Smooth muscle cell (in vitro differentiated cells): Measurements from ENCODE around the gene NHEJ1. TPM values are rescaled to one million over a fixed set of nuclear protein-coding genes. Genes with fewer than 3 reads are reported as not detected.

ENCODE experiments used
- DNase-seq: peaks from one replicate; lab custom pipeline; 2025; ENCODE audit not compliant: unreplicated experiment; lab: John Stamatoyannopoulos, UW
- H2AFZ ChIP-seq: fragments of 200-600 bp; sonication (generic); 2 replicates; pipeline ENCODE4 v1.6.0; 2016; ENCODE audit warnings: antibody characterized with exemption, low read depth, mild to moderate bottlenecking
- H3F3A ChIP-seq: fragments of 200-600 bp; sonication (generic); 2 replicates; pipeline ENCODE4 v1.6.0; 2017; ENCODE audit warnings: antibody characterized with exemption, low read depth
- H3K27ac ChIP-seq: fragments of 200-600 bp; sonication (generic); 2 replicates; pipeline ENCODE4 v1.5.1; 2016; ENCODE audit warnings: low read depth, mild to moderate bottlenecking
- H3K27me3 ChIP-seq: fragments of 200-600 bp; sonication (generic); 2 replicates; pipeline ENCODE4 v1.6.1; 2016; ENCODE audit warnings: low read depth, mild to moderate bottlenecking
- H3K36me3 ChIP-seq: fragments of 200-600 bp; sonication (generic); 2 replicates; pipeline ENCODE4 v1.5.1; 2016; ENCODE audit warnings: low read depth
- H3K4me1 ChIP-seq: fragments of 200-600 bp; sonication (generic); 2 replicates; pipeline ENCODE4 v1.5.1; 2016; ENCODE audit warnings: low read depth
- H3K4me2 ChIP-seq: fragments of 200-600 bp; sonication (generic); 2 replicates; pipeline ENCODE4 v1.6.0; 2016; ENCODE audit warnings: mild to moderate bottlenecking
- H3K4me3 ChIP-seq: fragments of 200-600 bp; sonication (generic); 2 replicates; pipeline ENCODE4 v1.5.1; 2016; ENCODE audit warnings: mild to moderate bottlenecking
- H3K79me2 ChIP-seq: fragments of 200-600 bp; sonication (generic); 2 replicates; pipeline ENCODE4 v1.6.0; 2016; ENCODE audit warnings: low read depth, mild to moderate bottlenecking
- H3K9ac ChIP-seq: fragments of 200-600 bp; sonication (generic); 2 replicates; pipeline ENCODE4 v1.6.0; 2016; ENCODE audit warnings: low read depth
- H3K9me3 ChIP-seq: fragments of 200-600 bp; sonication (generic); replicated peaks from 2 replicates; pipeline ENCODE4 v1.5.1; 2016; ENCODE audit warnings: low read depth
- H4K20me1 ChIP-seq: fragments of 200-600 bp; sonication (generic); 2 replicates; pipeline ENCODE4 v1.6.0; 2016; ENCODE audit warnings: low read depth
- WGBS: methylation state at CpG from one replicate; pipeline ENCODE4 v1.1.7; 2016; ENCODE audit warnings: low lambda C conversion rate; 5-methylcytosine and 5-hydroxymethylcytosine counted together
- polyA plus RNA-seq: library from polyadenylated mRNA; unstranded; fragments of >200 nt; fragmentation: Nextera tagmentation; extraction: Ambion mirVana; gene quantifications from 2 replicates; pipeline ENCODE4 v1.2.1, GENCODE V29; 2016
- total RNA-seq: library from RNA; depleted of rRNA; stranded (reverse); fragments of >200 nt; gene quantifications from 2 replicates; pipeline ENCODE4 v1.2.3, GENCODE V29; 2014
- TF ChIP-seq, protein P1 (sequence below): fragments of 200-600 bp; sonication (generic); IDR thresholded peaks from 2 replicates; pipeline ENCODE4 v1.5.1; 2017; ENCODE audit warnings: borderline replicate concordance, mild to moderate bottlenecking, antibody characterized with exemption; ENCODE audit not compliant: insufficient read depth, poor library complexity, severe bottlenecking

NHEJ1 gene
- total and polyA plus RNA-seq, 2 experiments from 2014 or later = 6.0 to 8.5 TPM

- H2AFZ ChIP-seq = no peak overlapping the region
- TF ChIP-seq, protein P1, sequence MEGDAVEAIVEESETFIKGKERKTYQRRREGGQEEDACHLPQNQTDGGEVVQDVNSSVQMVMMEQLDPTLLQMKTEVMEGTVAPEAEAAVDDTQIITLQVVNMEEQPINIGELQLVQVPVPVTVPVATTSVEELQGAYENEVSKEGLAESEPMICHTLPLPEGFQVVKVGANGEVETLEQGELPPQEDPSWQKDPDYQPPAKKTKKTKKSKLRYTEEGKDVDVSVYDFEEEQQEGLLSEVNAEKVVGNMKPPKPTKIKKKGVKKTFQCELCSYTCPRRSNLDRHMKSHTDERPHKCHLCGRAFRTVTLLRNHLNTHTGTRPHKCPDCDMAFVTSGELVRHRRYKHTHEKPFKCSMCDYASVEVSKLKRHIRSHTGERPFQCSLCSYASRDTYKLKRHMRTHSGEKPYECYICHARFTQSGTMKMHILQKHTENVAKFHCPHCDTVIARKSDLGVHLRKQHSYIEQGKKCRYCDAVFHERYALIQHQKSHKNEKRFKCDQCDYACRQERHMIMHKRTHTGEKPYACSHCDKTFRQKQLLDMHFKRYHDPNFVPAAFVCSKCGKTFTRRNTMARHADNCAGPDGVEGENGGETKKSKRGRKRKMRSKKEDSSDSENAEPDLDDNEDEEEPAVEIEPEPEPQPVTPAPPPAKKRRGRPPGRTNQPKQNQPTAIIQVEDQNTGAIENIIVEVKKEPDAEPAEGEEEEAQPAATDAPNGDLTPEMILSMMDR = no peak
- no peak overlapping the region for H3K4me3 ChIP-seq
- H3K9ac ChIP-seq = no peak overlapping the region
- H3K4me2 ChIP-seq = no peak overlapping the region
- no peaks in the 10 kb centered on the region for H3K36me3 ChIP-seq
- H3F3A ChIP-seq = no peaks in the 10 kb centered on the region
- no peak overlapping the region for H3K27ac ChIP-seq
- peaks cover 6% of the 10 kb centered on the region for H4K20me1 ChIP-seq
- H3K4me1 ChIP-seq = no peaks in the 10 kb centered on the region
- H3K9me3 ChIP-seq = no peaks in the 10 kb centered on the region
- DNase-seq = no peak
- H3K27me3 ChIP-seq = peaks cover 15% of the 10 kb centered on the region
- H3K79me2 ChIP-seq = no peaks in the 10 kb centered on the region
These were observed 75.8 kb downstream of the NHEJ1 start for GRCh38 chr2:219084791-219085190.

DNA sequence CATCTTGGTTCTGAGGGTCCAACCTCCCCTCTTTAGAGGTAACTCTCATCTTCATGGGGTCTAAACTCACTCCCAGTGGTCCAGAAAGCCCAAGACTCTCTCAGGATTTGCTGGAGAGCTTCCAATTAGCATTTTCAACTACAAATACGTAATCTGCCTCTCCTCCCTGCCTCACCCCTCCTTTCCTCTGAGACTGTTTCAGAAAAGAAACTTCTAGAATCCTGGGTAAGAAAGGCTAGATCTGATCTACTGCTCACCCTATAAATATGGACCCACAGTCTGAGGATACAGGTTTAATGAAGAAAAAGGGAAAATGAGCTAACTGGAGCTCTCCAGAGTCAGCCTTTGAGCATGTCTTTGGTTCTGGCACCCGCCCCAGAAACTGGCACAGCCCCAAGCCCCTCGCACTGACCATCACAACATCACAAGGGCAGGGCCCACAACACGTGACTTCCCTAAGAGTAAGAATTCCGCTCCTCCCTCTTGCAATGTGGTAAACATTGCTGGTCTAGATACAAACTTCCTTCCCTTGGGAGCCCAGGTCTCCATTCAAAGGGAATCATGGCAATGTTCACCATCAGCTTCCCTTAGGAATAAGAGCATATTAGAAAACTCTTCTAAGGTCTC, 78.2 kb downstream of the NHEJ1 start:
- no peaks in the 10 kb centered on the region for H3K9me3 ChIP-seq
- no peaks in the 10 kb centered on the region for H3K4me1 ChIP-seq
- H2AFZ ChIP-seq = no peak overlapping the region
- TF ChIP-seq, protein P1 = no peak
- H3K9ac ChIP-seq = no peak overlapping the region
- WGBS = 87% methylated on average over 5 of the region's 5 CpGs
- peaks cover 15% of the 10 kb centered on the region for H3K27me3 ChIP-seq
- DNase-seq = no peak
- H3K79me2 ChIP-seq = no peaks in the 10 kb centered on the region
- peaks cover 17% of the 10 kb centered on the region for H4K20me1 ChIP-seq
- no peaks in the 10 kb centered on the region for H3F3A ChIP-seq
- no peak overlapping the region for H3K27ac ChIP-seq
- H3K4me3 ChIP-seq = no peak overlapping the region
- H3K4me2 ChIP-seq = no peak overlapping the region
- H3K36me3 ChIP-seq = no peaks in the 10 kb centered on the region

DNA sequence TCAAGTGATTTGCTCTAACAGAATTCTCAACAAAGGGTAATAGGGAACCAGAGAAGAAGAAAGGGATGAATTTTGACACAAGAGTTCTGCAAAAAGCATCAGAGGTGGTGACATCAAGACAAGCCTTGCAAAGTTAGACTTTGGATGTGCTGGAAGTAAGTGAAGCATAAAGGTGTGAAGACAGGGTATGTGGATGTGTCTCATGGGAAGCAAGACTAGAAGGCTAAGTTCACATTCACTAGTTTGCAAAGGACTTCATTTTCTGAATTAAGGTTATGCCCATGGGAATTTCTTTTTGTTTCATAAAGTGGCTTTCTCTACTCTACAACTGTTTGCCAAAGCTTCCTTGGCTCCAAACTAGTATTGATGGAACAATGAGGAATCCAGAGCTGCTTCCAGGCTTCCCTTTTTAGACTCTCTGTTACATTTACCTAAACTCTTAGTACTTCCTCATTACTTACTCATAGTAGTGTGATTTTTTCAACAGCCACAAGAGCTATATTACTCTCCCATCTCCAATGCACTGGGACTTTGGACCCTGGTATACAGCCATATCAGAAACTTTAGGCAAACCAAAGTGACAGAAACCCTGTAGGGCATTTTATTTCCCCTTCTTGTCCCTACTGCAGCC, 78.8 kb downstream of the NHEJ1 start:
- Histone ChIP-seq H3K9ac (no peak overlapping the region), H3K9me3 (no peaks in the 10 kb centered on the region), H4K20me1 (peaks cover 17% of the 10 kb centered on the region), H3K27me3 (peaks cover 15% of the 10 kb centered on the region), H3K4me3 (no peak overlapping the region), H2AFZ (no peak overlapping the region), H3K36me3 (peaks cover 3% of the 10 kb centered on the region), H3K4me1 (no peaks in the 10 kb centered on the region), H3K4me2 (no peak overlapping the region), H3F3A (no peaks in the 10 kb centered on the region), H3K79me2 (no peaks in the 10 kb centered on the region), H3K27ac (no peak overlapping the region)
- TF ChIP-seq, protein P1 = no peak
- no peak for DNase-seq

GRCh38 chr2:219081096-219081495, 79.5 kb downstream of the NHEJ1 start:
- no peak overlapping the region for H3K4me3 ChIP-seq
- no peaks in the 10 kb centered on the region for H3K79me2 ChIP-seq
- WGBS = 76% methylated on average over 7 of the region's 7 CpGs
- no peaks in the 10 kb centered on the region for H3K4me1 ChIP-seq
- H3K27me3 ChIP-seq = peaks cover 15% of the 10 kb centered on the region
- no peak overlapping the region for H3K27ac ChIP-seq
- H2AFZ ChIP-seq = no peak overlapping the region
- TF ChIP-seq, protein P1 = no peak
- H3K9me3 ChIP-seq = no peaks in the 10 kb centered on the region
- H3K9ac ChIP-seq = no peak overlapping the region
- DNase-seq = no peak
- H3F3A ChIP-seq = no peaks in the 10 kb centered on the region
- peaks cover 5% of the 10 kb centered on the region for H3K36me3 ChIP-seq
- no peak overlapping the region for H3K4me2 ChIP-seq
- H4K20me1 ChIP-seq = peaks cover 17% of the 10 kb centered on the region
